ENCODE results near the gene ZNF837. TPM values are rescaled to one million over a fixed set of nuclear protein-coding genes. Genes with fewer than 3 reads are reported as not detected.

Gene ZNF837
- total and polyA plus RNA-seq, 2 of the 13 experiments (the other 11 are each of a cell fraction or from before 2014, with no cell fraction given): 0.29 to 1.3 TPM

- peak; percentile 77 for TF ChIP-seq ZNF777 (CRISPR knock-in tag; IDR thresholded peaks at IDR 0.05)
- peak; percentile 54; the same call in 1 of the 2 replicates for TF ChIP-seq NR1H2 (CRISPR knock-in tag; IDR thresholded peaks at IDR 0.05; ENCODE audit: borderline replicate concordance, low read depth)
- TF ChIP-seq PCBP2 (optimal IDR thresholded peaks at IDR 0.05; ENCODE audit: low read depth, low read length, poor library complexity, severe bottlenecking): no peak
- TF ChIP-seq ZNF280B (CRISPR knock-in tag; IDR thresholded peaks at IDR 0.05; ENCODE audit: borderline replicate concordance): peak; percentile 92
- no peak; the same call in 1 of the 2 replicates for TF ChIP-seq ZNF3 (CRISPR knock-in tag; IDR thresholded peaks at IDR 0.05)
- no peak for TF ChIP-seq FOXM1 (CRISPR knock-in tag; IDR thresholded peaks at IDR 0.05)
- no peak; the same call in 1 of the 2 replicates for TF ChIP-seq ZNF367 (CRISPR knock-in tag; IDR thresholded peaks at IDR 0.05; ENCODE audit: borderline replicate concordance)
- peak; percentile 28; the same call in 1 of the 2 replicates for TF ChIP-seq ZNF329 (CRISPR knock-in tag; IDR thresholded peaks at IDR 0.05; ENCODE audit: low read depth)
- TF ChIP-seq MEIS1 (CRISPR knock-in tag; IDR thresholded peaks at IDR 0.05; ENCODE audit: borderline replicate concordance): peak; percentile 70; the same call in 1 of the 2 replicates
- no peak for TF ChIP-seq PRDM4 (CRISPR knock-in tag; IDR thresholded peaks at IDR 0.05; ENCODE audit: borderline replicate concordance)
- no peak for TF ChIP-seq IRX3 (CRISPR knock-in tag; IDR thresholded peaks at IDR 0.05; ENCODE audit: borderline replicate concordance, low read depth)
- 0 out of 2 replicates have a peak, but pooled peaks have one; percentile 82 for TF ChIP-seq ZBTB4 (CRISPR knock-in tag; IDR thresholded peaks at IDR 0.05; ENCODE audit: borderline replicate concordance)
- TF ChIP-seq SETDB1 (CRISPR knock-in tag; IDR thresholded peaks at IDR 0.05; ENCODE audit: borderline replicate concordance): no peak
- peak; percentile 17; the same call in 1 of the 2 replicates for TF ChIP-seq MLX (CRISPR knock-in tag; IDR thresholded peaks at IDR 0.05)
- peak; percentile 32; the same call in 1 of the 2 replicates for TF ChIP-seq ZC3H4 (CRISPR knock-in tag; IDR thresholded peaks at IDR 0.05; ENCODE audit: borderline replicate concordance)
- peak; percentile 92; the same call in 1 of the 2 replicates for TF ChIP-seq ZNF232 (CRISPR knock-in tag; IDR thresholded peaks at IDR 0.05; ENCODE audit: borderline replicate concordance)
- peak; percentile 74 for TF ChIP-seq MED1 (CRISPR knock-in tag; IDR thresholded peaks at IDR 0.05)
- no peak; the same call in 1 of the 2 replicates for TF ChIP-seq ZNF563 (CRISPR knock-in tag; IDR thresholded peaks at IDR 0.05)
- no peak for TF ChIP-seq JDP2 (CRISPR knock-in tag; IDR thresholded peaks at IDR 0.05; ENCODE audit: borderline replicate concordance)
Measured at GRCh38 chr19:58326914-58327726, 53.7 kb downstream of the ZNF837 start, which contains the start of gene ZSCAN22 (continued).
